Effector memory CD4-positive, alpha-beta T cell (primary cell): ENCODE data around the gene SLC6A19.

ENCODE experiments used
- DNase-seq, 3 donors: peaks; one replicate each; pipeline ENCODE4 v3.0.0-alpha.2; 2020
- H3K27ac ChIP-seq: 2 replicates; pipeline ENCODE4 v1.7.0; 2013; ENCODE audit warnings: mild to moderate bottlenecking, low read length, moderate library complexity; ENCODE audit not compliant: insufficient read depth, poor library complexity, severe bottlenecking
- H3K27me3 ChIP-seq: replicated peaks from 2 replicates; pipeline ENCODE4 v1.7.0; 2013; ENCODE audit warnings: mild to moderate bottlenecking, low read length; ENCODE audit not compliant: insufficient read depth, control insufficient read depth, poor library complexity, severe bottlenecking
- H3K36me3 ChIP-seq: 2 replicates; pipeline ENCODE4 v1.7.0; 2013; ENCODE audit warnings: mild to moderate bottlenecking, low read length, moderate library complexity; ENCODE audit not compliant: control insufficient read depth, insufficient read depth
- H3K4me1 ChIP-seq: 2 replicates; pipeline ENCODE4 v1.7.0; 2013; ENCODE audit warnings: low read length, mild to moderate bottlenecking; ENCODE audit not compliant: control insufficient read depth, insufficient read depth, poor library complexity, severe bottlenecking
- H3K4me3 ChIP-seq: 2 replicates; pipeline ENCODE4 v1.7.0; 2013; ENCODE audit warnings: low read length, low read depth, mild to moderate bottlenecking; ENCODE audit not compliant: insufficient read depth, poor library complexity, severe bottlenecking
- H3K9me3 ChIP-seq: 2 replicates; pipeline ENCODE4 v1.7.0; 2013; ENCODE audit warnings: mild to moderate bottlenecking, low read length, moderate library complexity; ENCODE audit not compliant: control insufficient read depth

SLC6A19 gene

GRCh38 chr5:1159341-1159675 lies 42.1 kb upstream of the SLC6A19 start:
- Histone ChIP-seq H3K36me3 (no peaks in the 10 kb centered on the region), H3K4me1 (no peaks in the 10 kb centered on the region), H3K27ac (no peak overlapping the region), H3K9me3 (no peaks in the 10 kb centered on the region), H3K4me3 (no peak overlapping the region), H3K27me3 (peaks cover 13% of the 10 kb centered on the region)
- no peak for DNase-seq

GRCh38 chr5:1159774-1160406 lies 41.5 kb upstream of the SLC6A19 start:
- H3K9me3 ChIP-seq = no peaks in the 10 kb centered on the region
- H3K4me3 ChIP-seq = no peak overlapping the region
- no peaks in the 10 kb centered on the region for H3K4me1 ChIP-seq
- no peak for DNase-seq
- H3K27ac ChIP-seq = no peak overlapping the region
- peaks cover 13% of the 10 kb centered on the region for H3K27me3 ChIP-seq
- H3K36me3 ChIP-seq = no peaks in the 10 kb centered on the region

- Histone ChIP-seq H3K9me3 (no peaks in the 10 kb centered on the region), H3K4me3 (no peak overlapping the region), H3K27ac (no peak overlapping the region), H3K27me3 (peaks cover 8% of the 10 kb centered on the region), H3K36me3 (no peaks in the 10 kb centered on the region), H3K4me1 (no peaks in the 10 kb centered on the region)
- no peak for DNase-seq
These were observed 40.1 kb upstream of the SLC6A19 start for GRCh38 chr5:1161108-1161832.

GRCh38 chr5:1161833-1162229 lies 39.6 kb upstream of the SLC6A19 start:
- no peak overlapping the region for H3K4me3 ChIP-seq
- H3K27me3 ChIP-seq = peaks cover 2% of the 10 kb centered on the region

GRCh38 chr5:1162276-1162675 lies 39.1 kb upstream of the SLC6A19 start:
- Histone ChIP-seq H3K4me3 (no peak overlapping the region), H3K36me3 (no peaks in the 10 kb centered on the region), H3K27me3 (no peaks in the 10 kb centered on the region), H3K27ac (no peak overlapping the region), H3K9me3 (no peaks in the 10 kb centered on the region), H3K4me1 (no peaks in the 10 kb centered on the region)
- DNase-seq = no peak

More at GRCh38 chr5:1161833-1162229, 39.6 kb upstream of the SLC6A19 start:
- no peak for DNase-seq
- H3K9me3 ChIP-seq = no peaks in the 10 kb centered on the region
- no peak overlapping the region for H3K27ac ChIP-seq
- H3K4me1 ChIP-seq = no peaks in the 10 kb centered on the region
- no peaks in the 10 kb centered on the region for H3K36me3 ChIP-seq

- no peak overlapping the region for H3K27ac ChIP-seq
- no peaks in the 10 kb centered on the region for H3K36me3 ChIP-seq
- DNase-seq = no peak
- no peak overlapping the region for H3K4me3 ChIP-seq
- no peaks in the 10 kb centered on the region for H3K9me3 ChIP-seq
- H3K4me1 ChIP-seq = no peaks in the 10 kb centered on the region
- H3K27me3 ChIP-seq = no peaks in the 10 kb centered on the region
These were observed 38.6 kb upstream of the SLC6A19 start for GRCh38 chr5:1162751-1163150.

GRCh38 chr5:1163366-1163765 lies 38.0 kb upstream of the SLC6A19 start:
- H3K9me3 ChIP-seq = no peaks in the 10 kb centered on the region
- H3K4me3 ChIP-seq = no peak overlapping the region
- no peak for DNase-seq
- H3K4me1 ChIP-seq = peaks cover 5% of the 10 kb centered on the region
- no peaks in the 10 kb centered on the region for H3K27me3 ChIP-seq
- H3K36me3 ChIP-seq = no peaks in the 10 kb centered on the region
- no peak overlapping the region for H3K27ac ChIP-seq

- Histone ChIP-seq H3K4me1 (peaks cover 6% of the 10 kb centered on the region), H3K27me3 (no peaks in the 10 kb centered on the region)
These were observed 37.5 kb upstream of the SLC6A19 start for GRCh38 chr5:1163879-1164278.

GRCh38 chr5:1164696-1165630 lies 36.4 kb upstream of the SLC6A19 start:
- Histone ChIP-seq H3K36me3 (no peaks in the 10 kb centered on the region), H3K4me1 (peaks cover 6% of the 10 kb centered on the region), H3K27me3 (no peaks in the 10 kb centered on the region), H3K27ac (no peak overlapping the region), H3K4me3 (no peak overlapping the region), H3K9me3 (no peaks in the 10 kb centered on the region)
- no peak for DNase-seq

More at GRCh38 chr5:1163879-1164278, 37.5 kb upstream of the SLC6A19 start:
- H3K9me3 ChIP-seq = no peaks in the 10 kb centered on the region
- H3K27ac ChIP-seq = no peak overlapping the region
- no peak for DNase-seq
- no peak overlapping the region for H3K4me3 ChIP-seq
- no peaks in the 10 kb centered on the region for H3K36me3 ChIP-seq

GRCh38 chr5:1165864-1166263 lies 35.5 kb upstream of the SLC6A19 start:
- Histone ChIP-seq H3K27me3 (no peaks in the 10 kb centered on the region), H3K36me3 (no peaks in the 10 kb centered on the region), H3K9me3 (no peaks in the 10 kb centered on the region), H3K27ac (no peak overlapping the region), H3K4me1 (peaks cover 6% of the 10 kb centered on the region), H3K4me3 (no peak overlapping the region)
- no peak for DNase-seq
